ENCODE measurements around the gene PLA1A. TPM values are rescaled to one million over a fixed set of nuclear protein-coding genes. Genes with fewer than 3 reads are reported as not detected.

Gene PLA1A
- total RNA-seq, 1 donor from 2014 or later: 13.1 TPM

- Histone ChIP-seq H3K27me3 (ENCODE audit: low read depth) (no peaks in the 10 kb centered on the region), H3K9me3 (no peaks in the 10 kb centered on the region), H3K4me1 (no peaks in the 10 kb centered on the region), H3K27ac (no peak overlapping the region), H3K4me3 (no peak overlapping the region), H3K36me3 (no peaks in the 10 kb centered on the region)
- intact Hi-C loops (cut with DNase I): no loop called here
- no peak for ATAC-seq
- DNase-seq: no peak
- TF ChIP-seq CTCF (IDR thresholded peaks at IDR 0.05): no peak
Observed at GRCh38 chr3:119609301-119609700, 11.6 kb downstream of the PLA1A start.

GRCh38 chr3:119611664-119612063, 14.0 kb downstream of the PLA1A start:
- Histone ChIP-seq H3K9me3 (no peaks in the 10 kb centered on the region), H3K27me3 (ENCODE audit: low read depth) (no peaks in the 10 kb centered on the region)

GRCh38 chr3:119613201-119613600, 15.5 kb downstream of the PLA1A start:
- no peak for ATAC-seq
- no peaks in the 10 kb centered on the region for H3K27me3 ChIP-seq (ENCODE audit: low read depth)
- H3K27ac ChIP-seq: no peak overlapping the region
- no peaks in the 10 kb centered on the region for H3K4me1 ChIP-seq
- DNase-seq: no peak
- TF ChIP-seq CTCF (IDR thresholded peaks at IDR 0.05): no peak
- H3K9me3 ChIP-seq: no peaks in the 10 kb centered on the region
- no peak overlapping the region for H3K4me3 ChIP-seq
- intact Hi-C loops (cut with DNase I): no loop called here
- H3K36me3 ChIP-seq: no peaks in the 10 kb centered on the region

More at GRCh38 chr3:119611664-119612063, 14.0 kb downstream of the PLA1A start:
- intact Hi-C loops (cut with DNase I): no loop called here
- TF ChIP-seq CTCF (IDR thresholded peaks at IDR 0.05): no peak
- no peak for DNase-seq
- ATAC-seq: no peak
- Histone ChIP-seq H3K36me3 (no peaks in the 10 kb centered on the region), H3K4me3 (no peak overlapping the region), H3K4me1 (no peaks in the 10 kb centered on the region), H3K27ac (no peak overlapping the region)

GRCh38 chr3:119613872-119614271, 16.2 kb downstream of the PLA1A start:
- H3K4me1 ChIP-seq: no peaks in the 10 kb centered on the region
- intact Hi-C loops (cut with DNase I): no loop called here
- TF ChIP-seq CTCF (IDR thresholded peaks at IDR 0.05): no peak
- DNase-seq (no peak), ATAC-seq (no peak)
- H3K36me3 ChIP-seq: no peaks in the 10 kb centered on the region
- no peak overlapping the region for H3K4me3 ChIP-seq
- H3K27ac ChIP-seq: no peak overlapping the region
- no peaks in the 10 kb centered on the region for H3K9me3 ChIP-seq
- no peaks in the 10 kb centered on the region for H3K27me3 ChIP-seq (ENCODE audit: low read depth)

GRCh38 chr3:119616056-119616455, 18.4 kb downstream of the PLA1A start:
- no peak for ATAC-seq
- H3K4me1 ChIP-seq: no peaks in the 10 kb centered on the region

More at GRCh38 chr3:119616056-119616455, 18.4 kb downstream of the PLA1A start:
- H3K36me3 ChIP-seq: no peaks in the 10 kb centered on the region
- no peak for TF ChIP-seq CTCF (IDR thresholded peaks at IDR 0.05)
- H3K4me3 ChIP-seq: no peak overlapping the region
- DNase-seq: no peak
- no peak overlapping the region for H3K27ac ChIP-seq
- no peaks in the 10 kb centered on the region for H3K9me3 ChIP-seq
- H3K27me3 ChIP-seq (ENCODE audit: low read depth): no peaks in the 10 kb centered on the region
- intact Hi-C loops (cut with DNase I): no loop called here

Measured in lower lobe of right lung (tissue), 2 donors.